Fibroblast of pulmonary artery (primary cell): Measurements from ENCODE around the gene AFF1.

Experiments used
- DNase-seq: peaks from one replicate; pipeline ENCODE4 v3.0.0-alpha.2; 2010; ENCODE audit warnings: low read depth
- H3K4me3 ChIP-seq: replicated peaks from 2 replicates; pipeline ENCODE4 v1.5.1; 2011; ENCODE audit warnings: low read depth, mild to moderate bottlenecking, control low read depth, low read length, moderate library complexity
- CTCF ChIP-seq: IDR thresholded peaks from 2 replicates; pipeline ENCODE4 v1.5.1; 2011; ENCODE audit warnings: mild to moderate bottlenecking, control low read depth, low read length, inconsistent platforms; ENCODE audit errors: missing control alignments

The AFF1 gene

GRCh38 chr4:87019898-87020297 lies 85.1 kb downstream of the AFF1 start:
- no peak for TF ChIP-seq CTCF
- DNase-seq: no peak
- H3K4me3 ChIP-seq: no peak overlapping the region

DNA sequence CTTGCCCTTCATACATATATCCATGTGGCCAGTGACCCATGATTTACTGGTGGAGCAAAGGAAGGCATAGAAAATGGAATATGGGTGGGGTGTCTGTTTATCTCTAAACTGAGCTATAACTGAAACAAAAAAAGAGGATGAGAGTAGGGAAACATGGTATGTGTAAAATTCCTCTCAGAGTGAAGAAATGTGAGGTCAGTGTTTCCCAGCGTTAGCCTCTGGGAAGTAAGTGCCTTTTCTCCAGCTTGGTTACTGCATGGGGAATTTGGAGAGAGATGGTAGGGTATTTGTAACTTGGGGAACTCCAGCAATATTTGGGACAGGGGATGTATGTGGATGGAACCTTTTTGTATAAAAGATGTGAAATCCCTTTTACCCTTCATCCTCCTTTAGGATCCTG lies 89.4 kb downstream of the AFF1 start:
- TF ChIP-seq CTCF: no peak
- no peak for DNase-seq
- H3K4me3 ChIP-seq: no peak overlapping the region

GRCh38 chr4:87025023-87025613 lies 90.3 kb downstream of the AFF1 start:
- no peak overlapping the region for H3K4me3 ChIP-seq
- no peak for TF ChIP-seq CTCF
- no peak for DNase-seq

GRCh38 chr4:87025614-87026041 lies 90.8 kb downstream of the AFF1 start:
- H3K4me3 ChIP-seq: no peak overlapping the region
- no peak for TF ChIP-seq CTCF
- DNase-seq: no peak

DNA sequence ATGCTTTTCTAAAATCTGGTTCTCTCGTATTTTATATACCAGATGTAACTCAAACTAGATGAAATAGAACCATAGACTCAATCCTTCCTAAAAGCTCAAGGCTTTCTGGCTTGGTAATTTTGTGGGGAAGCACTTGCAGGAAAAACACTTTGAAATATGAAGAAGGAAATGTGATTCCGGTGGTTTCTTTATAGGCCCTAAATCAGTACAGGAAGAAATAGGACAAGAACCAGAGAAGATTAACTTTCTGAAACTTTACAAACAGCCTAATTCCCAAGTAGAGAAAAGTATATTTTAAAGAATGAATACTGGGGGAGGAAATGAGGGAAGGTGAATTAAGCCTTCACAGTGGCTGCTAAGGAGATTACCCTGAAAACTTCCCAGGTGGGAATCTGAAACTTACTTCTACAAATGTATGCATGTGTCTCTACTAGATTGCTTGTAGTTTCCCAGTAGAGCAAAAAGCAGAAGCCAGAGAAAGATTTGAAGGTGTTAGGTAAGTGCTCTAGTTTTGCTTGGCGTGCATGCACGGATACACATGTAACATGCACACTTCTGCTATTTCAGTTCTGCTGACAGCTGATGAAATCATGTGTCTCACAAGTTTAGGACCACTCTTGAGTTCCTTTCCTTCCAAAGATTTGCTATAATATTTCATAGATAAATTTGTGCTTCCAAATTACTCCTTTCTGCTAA lies 92.1 kb downstream of the AFF1 start:
- H3K4me3 ChIP-seq: no peak overlapping the region
- no peak for TF ChIP-seq CTCF
- DNase-seq: no peak

DNA sequence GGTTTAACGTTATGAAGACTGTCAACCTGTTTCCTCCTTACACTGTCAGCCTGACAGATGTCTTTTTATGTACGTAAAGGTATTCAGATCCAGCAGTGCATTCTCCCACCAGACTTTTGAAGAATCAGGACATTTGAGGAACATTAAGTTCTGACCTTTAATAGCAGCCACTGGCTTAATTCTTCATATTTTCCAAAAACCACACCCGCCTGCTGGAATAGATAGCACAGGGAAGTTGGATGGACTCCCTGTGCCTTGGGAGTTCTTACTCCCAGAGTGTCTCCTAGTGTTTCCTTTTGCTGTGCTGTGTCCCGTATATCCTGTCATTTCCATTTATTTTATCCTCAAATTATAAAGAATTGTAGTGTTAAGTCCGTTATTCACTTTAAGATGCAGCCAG lies 94.5 kb downstream of the AFF1 start:
- no peak for DNase-seq
- TF ChIP-seq CTCF: no peak
- H3K4me3 ChIP-seq: no peak overlapping the region

GRCh38 chr4:87030124-87030523 lies 95.3 kb downstream of the AFF1 start:
- no peak for TF ChIP-seq CTCF
- DNase-seq: no peak
- H3K4me3 ChIP-seq: no peak overlapping the region
